Lung (tissue), 12 donors: ENCODE results near the gene PAGR1. TPM values are rescaled to one million over a fixed set of nuclear protein-coding genes. Genes with fewer than 3 reads are reported as not detected.
"Not testable (repeated sequence)": the region's sequence is repeated elsewhere in the genome, so short reads cannot be mapped to it uniquely, and the experiment has no call there.

ENCODE experiments used
- ATAC-seq: fragments of 200-7000 bp; cut with Tn5 transposase; one replicate; pipeline ENCODE4 v1.9.1; 2020; ENCODE audit warnings: moderate number of reproducible peaks; ENCODE audit not compliant: insufficient read depth, low FRiP score
- DNase-seq, 3 donors: peaks; one replicate each; pipeline ENCODE4 v3.0.0-alpha.2; 2013 to 2017
- H3K27ac ChIP-seq, 2 donors: one replicate each; pipeline ENCODE4 v1.5.1; 2013; ENCODE audit warnings: mild to moderate bottlenecking in 2 of 2, moderate library complexity in 2 of 2, control low read depth in 1 of 2, inconsistent platforms in 1 of 2, low read depth in 1 of 2, low read length in 1 of 2
- H3K27me3 ChIP-seq, 3 donors: one replicate each; pipeline ENCODE4 v1.5.1; 2013; ENCODE audit warnings: low read length in 2 of 3; ENCODE audit not compliant: control insufficient read depth in 3 of 3, insufficient read depth in 3 of 3
- H3K36me3 ChIP-seq, 4 donors: one replicate each; pipeline ENCODE4 v1.5.1; 2013; ENCODE audit warnings: low read length in 4 of 4, mild to moderate bottlenecking in 1 of 4, moderate library complexity in 1 of 4; ENCODE audit not compliant: control insufficient read depth in 4 of 4, insufficient read depth in 4 of 4
- H3K4me1 ChIP-seq, 5 donors: one replicate each; pipeline ENCODE4 v1.5.1; 2013; ENCODE audit warnings: low read length in 5 of 5, mild to moderate bottlenecking in 2 of 5, moderate library complexity in 1 of 5; ENCODE audit not compliant: control insufficient read depth in 5 of 5, insufficient read depth in 5 of 5
- H3K4me3 ChIP-seq: one replicate; pipeline ENCODE4 v1.5.1; 2013; ENCODE audit warnings: mild to moderate bottlenecking, control low read depth, moderate library complexity
- H3K9ac ChIP-seq, 2 donors: one replicate each; pipeline ENCODE4 v1.5.1; 2013; ENCODE audit warnings: low read length in 2 of 2, control low read depth in 1 of 2; ENCODE audit not compliant: insufficient read depth in 1 of 2
- H3K9me3 ChIP-seq, 4 donors: one replicate each; pipeline ENCODE4 v1.5.1; 2013; ENCODE audit warnings: low read length in 3 of 4, mild to moderate bottlenecking in 1 of 4, moderate library complexity in 1 of 4; ENCODE audit not compliant: control insufficient read depth in 4 of 4, insufficient read depth in 3 of 4
- CTCF ChIP-seq: IDR thresholded peaks from 2 replicates; pipeline ENCODE4 v1.5.1; 2012; ENCODE audit warnings: mild to moderate bottlenecking; ENCODE audit errors: control extremely low read depth, extremely low read depth
- WGBS, 2 donors: extraction: QIAGEN DNeasy Blood & Tissue Kit; methylation state at CpG; one replicate each; pipeline ENCODE4 v1.1.7; 2013; 5-methylcytosine and 5-hydroxymethylcytosine counted together
- polyA plus RNA-seq, 2 donors: library from polyadenylated mRNA; stranded (reverse); fragments of 200-250 nt; gene quantifications; one replicate each; pipeline ENCODE4 v1.2.1, GENCODE V29; 2013
- total RNA-seq, 2 donors: library from RNA; depleted of rRNA in 1 of 2; stranded (reverse); fragments of >200 nt in 1 of 2; gene quantifications; one replicate each; pipeline ENCODE4 v1.2.1, GENCODE V29; 2014 to 2021
- donor health status: control.
- donor health status: control.
- donor health status: Bipolar disorder and iron deficiency.
- donor health status: healthy.
- donor health status: DM: yes; HTN: yes; CAD: no.

The PAGR1 gene
- total and polyA plus RNA-seq, 4 donors, result 18.4 to 43.2 (median 26.5) TPM

GRCh38 chr16:29790183-29790948 lies 25.6 kb upstream of the PAGR1 start, which contains the start of gene KIF22:
TSS of gene KIF22 (plus strand) at chr16:29790751. CDS start at chr16:29790760, 9 bp downstream.
- Histone ChIP-seq H3K4me3 (peak within 1 kb of the TSS; percentile 71), H3K36me3 (peaks cover 0 to 3% (median 1%) of the 10 kb centered on the region in 4 donors), H3K4me1 (peaks cover 4 to 26% (median 6%) of the 10 kb centered on the region in 5 donors), H3K27me3 (no peaks in the 10 kb centered on the region), H3K9me3 (no peaks in the 10 kb centered on the region), H3K9ac (peak within 1 kb of the TSS; percentile 80 to 81), H3K27ac (peak within 1 kb of the TSS; percentile 86 to 96)
- DNase-seq, result peak; percentile 99 to 100 (median 99)
- peak; percentile 99 for ATAC-seq
- TF ChIP-seq CTCF, result peak; percentile 71
- 1% methylated on average over 64 to 67 of the region's 67 CpGs for WGBS, 2 donors

GRCh38 chr16:29790949-29791844 lies 24.8 kb upstream of the PAGR1 start:
- peak overlapping the region; percentile 63 to 80 for H3K9ac ChIP-seq
- no peaks in the 10 kb centered on the region for H3K9me3 ChIP-seq
- H3K4me1 ChIP-seq, result peaks cover 2 to 23% (median 6%) of the 10 kb centered on the region in 5 donors
- ATAC-seq (no peak), DNase-seq (no peak)
- H3K27me3 ChIP-seq, result no peaks in the 10 kb centered on the region
- no peak for TF ChIP-seq CTCF
- WGBS, 2 donors, result 2% methylated on average over 31 of the region's 31 CpGs
- H3K27ac ChIP-seq, result peak overlapping the region; percentile 40 to 57
- peak overlapping the region; percentile 71 for H3K4me3 ChIP-seq
- peaks cover 0 to 3% (median 1%) of the 10 kb centered on the region in 4 donors for H3K36me3 ChIP-seq

GRCh38 chr16:29791845-29792807 lies 23.8 kb upstream of the PAGR1 start:
- H3K27ac ChIP-seq, result no peak overlapping the region
- no peaks in the 10 kb centered on the region for H3K9me3 ChIP-seq
- ATAC-seq (no peak), DNase-seq (no peak)
- TF ChIP-seq CTCF, result no peak
- no peak overlapping the region for H3K4me3 ChIP-seq
- H3K9ac ChIP-seq, result peak overlapping the region in 1 of 2 donors; percentile 63
- H3K4me1 ChIP-seq, result peaks cover 2 to 23% (median 6%) of the 10 kb centered on the region in 5 donors
- no peaks in the 10 kb centered on the region for H3K27me3 ChIP-seq
- H3K36me3 ChIP-seq, result peaks cover 0 to 8% (median 2%) of the 10 kb centered on the region in 4 donors
- WGBS, 2 donors, result 64 to 76% methylated on average over 9 of the region's 9 CpGs

GRCh38 chr16:29793153-29793552 lies 22.8 kb upstream of the PAGR1 start:
- not testable (repeated sequence) for H3K4me3 ChIP-seq, H3K9me3 ChIP-seq, H3K9ac ChIP-seq, H3K27me3 ChIP-seq, H3K27ac ChIP-seq, ATAC-seq, DNase-seq
- peaks cover 0 to 17% (median 7%) of the 10 kb centered on the region in 4 donors for H3K36me3 ChIP-seq
- H3K4me1 ChIP-seq, result peaks cover 2 to 23% (median 6%) of the 10 kb centered on the region in 5 donors
- 90 to 91% methylated on average over 18 of the region's 18 CpGs for WGBS, 2 donors
